GM12865 (cell line): Measurements from ENCODE around the gene TRIAP1.

Experiments used
- DNase-seq: peaks from one replicate; pipeline ENCODE4 v3.0.0; 2010; ENCODE audit warnings: low read depth
- H3K4me3 ChIP-seq: 2 replicates; pipeline ENCODE4 v1.5.1; 2011; ENCODE audit warnings: mild to moderate bottlenecking, low read depth, low read length, control low read depth
- TF ChIP-seq, protein P1 (sequence below): IDR thresholded peaks from 2 replicates; pipeline ENCODE4 v1.5.1; 2011; ENCODE audit warnings: low read length, control low read depth, low read depth, inconsistent platforms; ENCODE audit not compliant: insufficient read depth; ENCODE audit errors: missing control alignments

Gene TRIAP1

DNA sequence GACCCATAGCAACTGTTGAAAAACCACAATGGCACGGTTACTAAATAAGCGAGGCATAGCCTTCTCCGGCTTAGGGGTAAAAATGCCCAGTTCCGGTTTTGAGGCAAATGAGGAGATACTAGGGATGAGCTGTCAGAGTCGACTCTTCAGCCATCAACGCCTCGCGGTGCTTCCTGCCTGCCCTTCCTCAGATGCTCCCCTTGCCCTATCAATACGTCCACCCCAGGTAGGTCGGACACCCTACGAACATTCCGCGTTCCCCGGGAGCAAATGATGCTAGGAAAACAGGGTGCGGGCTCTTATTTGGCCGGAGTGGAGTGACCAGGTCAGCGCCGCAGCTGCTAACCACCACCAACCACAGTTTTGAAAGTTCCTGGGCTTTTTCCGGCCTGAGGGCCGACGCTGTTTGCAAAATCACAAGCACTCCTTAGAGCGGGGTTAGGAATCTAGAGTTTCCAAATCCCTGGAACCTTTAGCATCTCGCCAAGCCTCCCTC lies 22.2 kb upstream of the TRIAP1 start:
- TF ChIP-seq, protein P1, sequence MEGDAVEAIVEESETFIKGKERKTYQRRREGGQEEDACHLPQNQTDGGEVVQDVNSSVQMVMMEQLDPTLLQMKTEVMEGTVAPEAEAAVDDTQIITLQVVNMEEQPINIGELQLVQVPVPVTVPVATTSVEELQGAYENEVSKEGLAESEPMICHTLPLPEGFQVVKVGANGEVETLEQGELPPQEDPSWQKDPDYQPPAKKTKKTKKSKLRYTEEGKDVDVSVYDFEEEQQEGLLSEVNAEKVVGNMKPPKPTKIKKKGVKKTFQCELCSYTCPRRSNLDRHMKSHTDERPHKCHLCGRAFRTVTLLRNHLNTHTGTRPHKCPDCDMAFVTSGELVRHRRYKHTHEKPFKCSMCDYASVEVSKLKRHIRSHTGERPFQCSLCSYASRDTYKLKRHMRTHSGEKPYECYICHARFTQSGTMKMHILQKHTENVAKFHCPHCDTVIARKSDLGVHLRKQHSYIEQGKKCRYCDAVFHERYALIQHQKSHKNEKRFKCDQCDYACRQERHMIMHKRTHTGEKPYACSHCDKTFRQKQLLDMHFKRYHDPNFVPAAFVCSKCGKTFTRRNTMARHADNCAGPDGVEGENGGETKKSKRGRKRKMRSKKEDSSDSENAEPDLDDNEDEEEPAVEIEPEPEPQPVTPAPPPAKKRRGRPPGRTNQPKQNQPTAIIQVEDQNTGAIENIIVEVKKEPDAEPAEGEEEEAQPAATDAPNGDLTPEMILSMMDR, result no peak
- DNase-seq, result peak; percentile 63
- peak overlapping the region; percentile 60 for H3K4me3 ChIP-seq

DNA sequence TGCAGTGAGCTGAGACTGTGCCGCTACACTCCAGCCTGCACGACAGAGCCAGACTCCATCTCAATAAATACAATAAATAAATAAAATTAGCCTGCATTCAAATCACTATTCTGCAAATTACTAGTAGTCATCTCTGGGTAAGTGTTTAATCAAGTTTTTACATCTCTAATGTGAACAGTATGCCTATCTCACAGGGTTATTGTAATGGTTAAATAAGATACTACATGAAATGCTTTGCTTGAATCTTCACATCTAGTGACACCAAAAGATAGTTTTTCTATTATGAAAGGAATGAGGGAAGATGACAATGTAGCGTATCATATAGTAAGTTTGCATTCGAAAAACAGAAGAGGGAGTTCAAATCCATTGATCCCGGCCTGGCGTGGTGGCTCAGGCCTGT lies 21.3 kb upstream of the TRIAP1 start:
- TF ChIP-seq, protein P1, result no peak
- DNase-seq, result no peak
- H3K4me3 ChIP-seq, result no peak overlapping the region

GRCh38 chr12:120466560-120467315 lies 20.6 kb upstream of the TRIAP1 start:
- peak; percentile 51 for DNase-seq
- TF ChIP-seq, protein P1, result peak; percentile 47
- H3K4me3 ChIP-seq, result no peak overlapping the region

DNA sequence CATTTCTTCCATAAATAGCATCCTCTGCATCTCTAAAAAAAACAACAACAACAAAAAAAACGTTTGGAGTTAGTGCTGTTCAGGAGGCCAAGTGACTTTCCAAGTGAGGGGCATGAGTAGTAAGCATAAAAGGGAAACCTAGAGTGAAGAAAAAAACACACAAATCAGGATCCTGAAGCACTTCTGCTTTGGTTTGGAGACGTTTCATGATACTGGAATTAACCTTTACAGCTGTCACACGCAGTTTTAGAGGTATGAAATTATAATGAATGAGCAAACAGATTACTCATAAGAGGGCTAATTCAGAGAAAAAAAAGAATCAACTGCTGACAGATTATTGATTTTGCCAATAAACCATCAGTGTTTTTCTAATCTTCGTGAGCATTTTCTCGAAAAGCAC lies 19.6 kb upstream of the TRIAP1 start:
- TF ChIP-seq, protein P1, result no peak
- no peak for DNase-seq
- H3K4me3 ChIP-seq, result no peak overlapping the region

- no peak for DNase-seq
- TF ChIP-seq, protein P1, result no peak
- H3K4me3 ChIP-seq, result no peak overlapping the region
These were observed 17.5 kb upstream of the TRIAP1 start for GRCh38 chr12:120463712-120464111.

- TF ChIP-seq, protein P1, result no peak
- no peak overlapping the region for H3K4me3 ChIP-seq
- no peak for DNase-seq
These were observed 16.0 kb upstream of the TRIAP1 start for GRCh38 chr12:120462099-120462640.
